GM23248 (cell line): ENCODE data around the gene ABL1.

Source experiments
- EZH2 ChIP-seq: fragments of 200-600 bp; sonication (generic); IDR thresholded peaks from 2 replicates; pipeline ENCODE4 v1.6.1; 2018; ENCODE audit warnings: antibody characterized with exemption, mild to moderate bottlenecking; ENCODE audit not compliant: insufficient read depth, poor library complexity, severe bottlenecking
- EZH2phosphoT487 ChIP-seq: fragments of 200-600 bp; sonication (generic); IDR thresholded peaks from 2 replicates; pipeline ENCODE4 v1.6.1; 2018; ENCODE audit warnings: antibody characterized with exemption, moderate library complexity, mild to moderate bottlenecking, low read depth; ENCODE audit not compliant: insufficient read depth

GRCh38 chr9:130925050-130925678, 90.1 kb downstream of the ABL1 start:
- TF ChIP-seq EZH2 (no peak), EZH2phosphoT487 (no peak)
